Activated CD8-positive, alpha-beta memory T cell treated with anti-CD3 and anti-CD28 coated beads, Interleukin-2, amount 50 U/mL, for 1 hour (primary cell): ENCODE results near the gene BRD3.

Experiments used
- DNase-seq: peaks from one replicate; pipeline ENCODE4 v3.0.0-alpha.2; 2020; ENCODE audit errors: extremely low read depth

Gene BRD3

GRCh38 chr9:134039386-134040175 is 28.2 kb downstream of the BRD3 start:
- no peak for DNase-seq

DNA sequence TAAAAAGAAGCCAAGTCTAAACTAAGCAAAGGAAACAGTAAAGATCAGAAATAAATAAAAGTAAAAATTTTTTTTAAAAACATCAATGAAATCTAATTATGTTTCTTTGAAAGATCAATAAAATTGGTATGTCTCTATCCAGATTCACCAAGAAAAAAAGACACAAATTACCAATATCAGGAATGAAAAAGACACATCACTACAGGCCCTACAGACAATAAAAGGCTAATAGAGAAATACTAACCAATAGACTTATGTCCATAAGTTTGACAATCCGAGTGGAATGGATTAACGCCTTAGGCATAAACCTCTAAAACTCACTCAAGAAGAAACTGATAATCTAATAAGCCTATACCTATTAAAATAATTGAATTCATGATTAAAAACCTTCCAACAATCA is 30.2 kb downstream of the BRD3 start:
- DNase-seq: no peak

GRCh38 chr9:134036130-134036529 is 31.7 kb downstream of the BRD3 start:
- no peak for DNase-seq

DNA sequence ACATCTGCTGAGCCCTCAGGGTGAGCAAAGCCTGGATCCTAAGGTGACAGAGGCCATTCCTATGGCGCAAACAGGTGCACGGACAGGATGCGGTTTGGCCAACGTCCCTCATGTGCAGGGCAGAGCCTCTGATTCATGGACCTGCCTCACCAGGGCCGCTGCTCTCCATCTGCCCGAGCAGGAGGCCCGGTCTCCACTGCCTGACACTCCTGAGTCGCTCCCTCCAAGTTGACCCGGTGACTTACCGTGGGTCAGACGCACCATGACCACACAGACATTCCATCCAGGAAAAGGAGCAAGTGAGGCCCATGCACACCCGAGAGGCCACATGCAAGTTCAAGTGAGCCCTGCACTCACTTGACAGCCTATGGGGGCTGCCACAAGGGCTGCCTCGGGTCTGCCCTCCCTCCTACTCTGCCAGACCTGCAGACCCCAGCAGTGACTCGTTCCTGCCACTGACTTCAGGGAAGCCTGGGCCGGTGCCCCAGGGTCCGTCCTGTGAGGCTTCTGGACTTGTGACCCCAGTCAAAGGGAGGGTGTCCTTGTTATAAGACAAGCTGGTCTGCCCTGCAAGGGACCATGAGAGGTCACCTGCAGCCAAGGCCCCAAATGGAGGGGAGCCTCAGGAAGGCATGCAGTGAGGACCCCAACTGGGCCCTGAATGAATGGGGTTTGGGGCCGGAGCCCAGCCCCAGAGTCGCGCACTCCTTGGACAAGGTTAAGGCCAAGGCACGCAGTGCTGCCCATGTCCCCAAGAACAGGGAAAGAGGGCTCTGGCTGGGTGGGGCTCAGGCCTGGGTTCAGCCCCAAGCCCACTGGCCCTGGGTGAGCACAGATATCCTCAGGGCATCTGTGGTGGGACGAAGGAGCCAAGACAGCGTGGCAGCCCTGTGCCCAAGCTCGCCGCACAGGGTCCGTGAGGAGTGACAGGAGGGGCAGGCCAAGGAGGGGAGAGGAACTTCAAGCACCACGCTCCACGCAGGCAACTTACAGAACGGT is 32.5 kb downstream of the BRD3 start:
- no peak for DNase-seq

DNA sequence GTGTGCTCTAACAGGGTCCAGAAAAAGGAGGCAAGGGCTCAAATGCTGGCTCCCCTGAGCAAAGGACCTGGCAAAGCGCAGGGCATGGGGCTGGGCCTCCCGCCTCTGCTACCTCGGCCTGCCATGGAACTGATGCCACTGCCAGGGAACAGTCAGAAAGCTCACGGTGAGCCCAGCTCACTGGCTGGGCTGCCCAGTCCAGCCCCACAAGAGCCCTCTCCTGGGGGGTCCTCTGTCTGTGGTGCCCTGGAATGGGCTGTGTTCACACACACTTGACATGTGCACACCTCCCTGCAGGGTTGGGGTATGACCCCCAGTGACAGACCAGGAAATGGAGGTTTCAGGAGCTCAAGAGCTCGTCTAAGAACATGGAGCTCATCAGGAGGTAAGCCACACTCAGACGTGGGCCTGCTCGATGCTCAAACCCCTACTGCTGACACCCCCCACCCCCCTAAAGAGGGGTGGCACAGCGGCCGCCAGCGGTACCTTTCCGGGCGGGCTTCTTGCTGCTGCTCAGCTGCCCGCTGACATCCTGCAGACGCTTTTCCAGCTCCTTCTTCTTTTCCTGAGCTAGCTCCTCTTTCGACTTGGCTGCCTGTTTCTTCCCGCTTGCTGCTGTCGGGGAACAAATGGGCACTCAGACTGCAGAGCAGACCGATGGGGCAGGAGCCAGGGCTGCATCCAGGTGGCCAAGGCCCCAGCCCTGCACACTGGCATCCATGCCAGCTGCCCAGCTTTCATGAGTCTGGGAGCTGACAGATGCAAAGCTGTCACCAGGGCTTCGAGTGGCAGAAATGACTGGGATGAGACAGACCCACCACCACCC is 33.4 kb downstream of the BRD3 start:
- no peak for DNase-seq

GRCh38 chr9:134033516-134034214 is 34.2 kb downstream of the BRD3 start:
- DNase-seq: no peak

- no peak for DNase-seq
Measured at GRCh38 chr9:134032456-134033222, 35.2 kb downstream of the BRD3 start.

DNA sequence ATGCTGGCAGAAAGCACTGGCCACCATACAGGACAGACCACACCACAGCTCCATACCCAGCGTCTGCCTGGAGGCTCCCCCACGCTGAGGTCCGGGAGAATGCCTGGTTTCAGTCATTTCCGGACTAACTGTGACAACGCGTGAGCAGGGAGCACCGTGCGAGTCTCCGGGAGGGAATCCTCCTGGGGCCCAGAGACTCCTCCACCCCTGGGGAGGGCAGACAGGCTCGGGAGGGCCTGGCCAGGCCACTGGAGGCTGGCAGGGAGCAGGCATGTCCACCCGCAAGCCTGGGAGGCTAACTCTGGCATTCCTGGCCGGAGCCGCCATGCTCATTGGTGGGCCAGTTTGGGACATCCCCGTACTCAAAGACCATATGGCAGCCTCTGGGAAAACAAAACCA is 36.0 kb downstream of the BRD3 start:
- no peak for DNase-seq

DNA sequence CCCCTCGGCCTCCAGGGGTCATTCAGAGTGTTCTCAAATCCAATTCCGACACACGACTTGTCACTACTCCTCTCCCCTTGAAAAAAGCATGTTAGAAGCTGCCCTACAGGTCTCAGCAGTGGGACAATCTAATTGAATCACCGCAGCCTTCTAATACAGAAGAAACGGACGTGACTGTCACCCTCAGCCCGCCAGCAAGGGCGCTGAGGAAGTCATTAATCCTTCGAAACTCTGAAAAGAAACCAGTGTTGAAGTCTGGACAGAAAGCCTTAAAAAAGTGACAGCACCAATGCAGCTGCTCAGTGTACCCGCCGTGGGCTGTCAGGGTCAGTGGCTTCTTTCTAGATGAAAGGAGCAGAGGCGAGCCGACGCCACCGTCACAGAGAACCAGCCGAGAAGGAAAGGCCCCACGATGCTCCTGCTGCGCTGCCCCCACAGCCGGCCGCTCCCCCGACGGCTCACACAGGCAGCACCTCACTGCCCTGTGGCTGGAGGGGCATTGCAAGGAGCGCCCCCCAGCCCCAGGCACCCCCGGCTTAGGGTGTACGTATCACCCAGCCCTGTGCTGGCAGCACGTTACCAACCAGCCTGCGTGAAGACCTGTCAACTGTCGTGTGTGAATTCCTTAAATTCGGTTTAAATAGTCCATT is 36.9 kb downstream of the BRD3 start:
- no peak for DNase-seq

DNA sequence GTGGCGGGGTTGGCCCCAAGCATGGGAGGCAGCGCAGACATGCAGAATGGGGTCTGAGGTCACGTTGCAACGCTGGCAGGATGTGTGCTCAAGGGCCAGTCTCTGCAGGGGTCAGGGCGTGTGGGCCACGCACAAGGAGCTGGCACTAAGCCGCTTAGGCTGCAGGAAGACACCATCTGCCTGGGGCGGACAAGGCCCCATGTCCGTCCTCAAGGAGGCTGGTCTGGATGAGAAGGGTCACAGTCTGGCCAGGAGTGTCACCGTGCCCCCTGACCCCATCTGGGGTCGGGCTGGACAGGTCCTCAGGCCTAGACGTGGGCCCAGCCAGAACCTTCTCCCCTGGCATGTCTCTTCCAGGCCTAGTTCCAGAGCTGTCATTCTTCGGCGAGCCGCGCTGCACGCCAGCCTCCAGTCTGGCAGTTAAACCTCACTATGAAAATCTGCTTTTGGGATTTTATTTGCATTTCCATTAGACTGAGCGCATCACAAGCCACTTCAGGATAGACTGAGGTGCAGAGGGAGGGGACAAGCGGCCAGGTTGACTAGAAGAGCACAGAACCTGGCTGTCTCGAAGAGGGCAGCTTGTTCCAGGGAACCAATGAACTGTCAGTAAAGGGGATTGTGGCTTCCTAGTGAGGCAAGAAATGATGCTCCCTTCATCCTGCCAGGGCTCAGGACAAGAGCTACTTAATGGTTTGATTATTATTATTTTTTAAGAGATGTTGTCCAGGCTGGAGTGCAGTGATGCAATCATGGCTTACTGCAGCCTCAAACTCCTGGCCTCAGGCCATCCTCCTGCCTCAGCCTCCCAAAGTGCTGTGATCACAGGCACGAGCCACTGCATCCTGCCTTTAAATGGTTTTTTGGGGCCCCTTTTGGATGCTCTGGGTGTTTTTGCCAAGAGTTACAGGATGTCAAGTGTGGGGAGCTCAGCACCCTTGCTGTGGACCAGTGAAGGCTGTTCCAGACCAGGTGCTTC is 38.3 kb downstream of the BRD3 start:
- DNase-seq: no peak

DNA sequence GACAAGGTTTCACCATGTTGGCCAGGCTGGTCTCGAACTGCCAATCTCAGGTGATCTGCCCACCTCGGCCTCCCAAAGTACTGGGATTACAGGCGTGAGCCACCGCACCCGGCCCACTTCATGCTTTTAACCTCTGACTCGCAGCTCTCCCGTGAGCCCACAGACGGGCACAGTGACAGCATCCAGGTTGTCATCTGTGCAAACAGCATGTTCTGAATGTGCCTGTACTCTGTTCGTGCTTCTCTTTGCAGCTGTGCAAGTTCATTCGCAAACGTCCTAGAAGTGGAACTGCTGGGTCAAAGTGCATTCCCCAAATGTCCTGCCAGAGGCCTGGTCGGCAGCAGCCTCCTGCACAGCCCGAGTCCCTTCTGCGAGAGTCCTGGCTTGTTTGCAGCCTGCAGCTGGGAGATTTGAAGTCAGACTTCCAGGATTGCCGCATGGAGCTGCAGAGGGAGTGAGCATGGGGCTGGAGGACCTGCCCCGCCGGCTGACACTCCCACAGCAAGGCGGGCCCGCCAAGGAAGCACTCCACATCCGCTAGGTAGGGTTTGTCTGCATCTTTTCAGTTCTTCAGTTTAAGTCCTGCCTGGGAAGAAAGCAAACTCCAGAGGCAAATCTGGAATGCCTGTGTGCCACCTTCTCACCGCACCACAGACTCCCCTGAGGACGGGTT is 39.1 kb downstream of the BRD3 start:
- no peak for DNase-seq

- no peak for DNase-seq
Measured at GRCh38 chr9:134028076-134028475, 39.8 kb downstream of the BRD3 start.

DNA sequence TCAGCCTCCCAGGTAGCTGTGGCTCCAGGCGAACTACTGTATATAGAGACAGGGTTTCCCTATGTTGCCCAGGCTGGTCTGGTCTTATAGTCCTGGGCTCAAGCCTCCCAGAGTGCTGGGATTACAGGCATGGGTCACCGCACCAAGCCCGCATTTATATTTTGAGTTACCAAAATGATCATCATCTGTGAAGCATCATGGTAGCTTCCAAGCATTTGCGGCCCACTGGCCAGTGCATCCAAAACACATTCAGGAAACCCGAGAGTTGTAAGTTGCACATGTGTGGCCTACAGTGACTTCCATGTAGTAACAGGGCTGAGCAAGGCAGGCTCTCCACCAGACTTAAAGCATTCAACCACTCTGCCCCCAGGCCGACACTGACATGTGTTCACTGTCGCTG is 40.3 kb downstream of the BRD3 start:
- DNase-seq: no peak

- no peak for DNase-seq
Measured at GRCh38 chr9:134026981-134027380, 40.8 kb downstream of the BRD3 start.

DNA sequence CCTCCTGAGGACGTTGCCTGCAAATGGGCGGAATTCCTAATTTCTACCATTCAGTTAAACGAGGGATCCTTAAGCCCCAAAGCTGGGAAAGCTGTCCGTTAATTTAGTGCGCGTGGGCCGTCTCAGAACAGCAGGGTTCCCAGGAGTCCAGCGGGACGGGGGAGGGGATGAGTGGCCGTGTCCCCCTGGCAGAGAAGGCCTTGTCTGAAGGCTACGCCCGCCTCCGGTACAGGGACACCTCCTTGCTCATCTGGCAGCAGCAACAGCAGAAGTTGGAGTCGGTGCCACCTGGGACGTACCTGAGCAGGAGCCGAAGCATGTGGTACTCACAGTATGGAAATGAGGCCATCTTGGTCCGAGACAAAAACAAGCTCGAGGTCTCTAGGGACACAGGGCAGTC is 41.2 kb downstream of the BRD3 start:
- no peak for DNase-seq

GRCh38 chr9:134025606-134026541 is 42.0 kb downstream of the BRD3 start:
- DNase-seq: no peak
